GM12801 (cell line): ENCODE data around the gene MAP2.

Experiments
- CTCF ChIP-seq: IDR thresholded peaks from one replicate; pipeline ENCODE4 v1.5.1; 2011; ENCODE audit warnings: control low read depth; ENCODE audit not compliant: insufficient read length; ENCODE audit errors: extremely low read depth

The MAP2 gene

GRCh38 chr2:209424199-209424701 is 403 bp downstream of the MAP2 start:
- no peak for TF ChIP-seq CTCF

- no peak for TF ChIP-seq CTCF
These were observed 1.1 kb downstream of the MAP2 start for GRCh38 chr2:209424781-209425470.

GRCh38 chr2:209425471-209426071 is 1.7 kb downstream of the MAP2 start:
- TF ChIP-seq CTCF, result no peak

GRCh38 chr2:209426432-209426831 is 2.6 kb downstream of the MAP2 start:
- TF ChIP-seq CTCF, result no peak

GRCh38 chr2:209431701-209432100 is 7.9 kb downstream of the MAP2 start:
- no peak for TF ChIP-seq CTCF

- TF ChIP-seq CTCF, result no peak
These were observed 17.7 kb downstream of the MAP2 start for GRCh38 chr2:209441541-209441940.

- no peak for TF ChIP-seq CTCF
These were observed 19.1 kb downstream of the MAP2 start for GRCh38 chr2:209442939-209443338.
